ENCODE data around the gene TSPAN1.

DNA sequence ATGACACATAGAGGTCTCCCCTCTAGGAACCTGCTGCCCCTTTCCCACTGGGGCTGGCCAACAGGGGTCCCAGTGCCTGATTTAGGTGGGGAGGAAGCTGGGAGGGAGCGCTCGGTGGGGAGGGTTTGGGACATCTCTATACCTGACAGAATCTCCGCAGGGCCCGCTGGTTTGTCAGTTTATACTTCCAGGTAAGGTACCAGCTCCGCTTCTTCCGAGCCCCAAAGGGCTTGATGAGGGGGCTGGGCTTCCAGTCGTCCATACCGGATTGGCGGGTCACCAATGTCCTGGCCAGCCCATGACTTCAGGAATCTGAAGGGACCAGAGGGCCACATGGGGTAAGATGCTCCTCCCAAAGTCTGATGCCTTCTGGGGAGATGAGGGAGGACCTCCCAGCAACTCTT is 22.7 kb downstream of the TSPAN1 start:
- TF ChIP-seq POLR2A (IDR thresholded peaks at IDR 0.05) (no peak), EP300 (IDR thresholded peaks at IDR 0.05) (no peak), POLR2AphosphoS5 (IDR thresholded peaks at IDR 0.05) (no peak)
- TF ChIP-seq, protein P1, sequence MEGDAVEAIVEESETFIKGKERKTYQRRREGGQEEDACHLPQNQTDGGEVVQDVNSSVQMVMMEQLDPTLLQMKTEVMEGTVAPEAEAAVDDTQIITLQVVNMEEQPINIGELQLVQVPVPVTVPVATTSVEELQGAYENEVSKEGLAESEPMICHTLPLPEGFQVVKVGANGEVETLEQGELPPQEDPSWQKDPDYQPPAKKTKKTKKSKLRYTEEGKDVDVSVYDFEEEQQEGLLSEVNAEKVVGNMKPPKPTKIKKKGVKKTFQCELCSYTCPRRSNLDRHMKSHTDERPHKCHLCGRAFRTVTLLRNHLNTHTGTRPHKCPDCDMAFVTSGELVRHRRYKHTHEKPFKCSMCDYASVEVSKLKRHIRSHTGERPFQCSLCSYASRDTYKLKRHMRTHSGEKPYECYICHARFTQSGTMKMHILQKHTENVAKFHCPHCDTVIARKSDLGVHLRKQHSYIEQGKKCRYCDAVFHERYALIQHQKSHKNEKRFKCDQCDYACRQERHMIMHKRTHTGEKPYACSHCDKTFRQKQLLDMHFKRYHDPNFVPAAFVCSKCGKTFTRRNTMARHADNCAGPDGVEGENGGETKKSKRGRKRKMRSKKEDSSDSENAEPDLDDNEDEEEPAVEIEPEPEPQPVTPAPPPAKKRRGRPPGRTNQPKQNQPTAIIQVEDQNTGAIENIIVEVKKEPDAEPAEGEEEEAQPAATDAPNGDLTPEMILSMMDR (IDR thresholded peaks at IDR 0.05) = no peak
